SIG-M5 treated with dmso at 0.1 percent for 504 hours (cell line): ENCODE results near the gene ACSL5.

ENCODE experiments used
- DNase-seq: peaks from one replicate; lab custom pipeline; 2025; ENCODE audit not compliant: unreplicated experiment; lab: John Stamatoyannopoulos, UW

Gene ACSL5

DNA sequence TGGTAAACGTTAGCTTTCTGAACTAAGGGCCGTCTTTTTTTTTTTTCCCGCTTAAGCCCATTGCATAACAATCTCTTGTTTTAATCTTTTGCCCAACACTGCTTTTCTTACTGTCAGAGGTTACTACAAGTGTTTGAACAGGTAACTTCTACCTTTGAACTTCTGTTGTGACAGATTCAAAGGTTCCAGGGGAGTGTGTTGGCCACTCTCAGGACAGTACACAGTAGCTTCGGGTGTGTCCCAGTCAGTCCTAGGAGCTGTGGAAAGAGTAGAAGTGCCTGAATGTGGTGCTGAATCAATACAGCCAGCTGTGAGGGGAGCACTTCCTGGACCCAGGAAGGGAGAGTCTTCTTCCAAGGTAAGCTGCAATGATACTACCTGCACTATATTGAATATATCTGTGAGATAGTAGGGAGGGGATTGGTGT is at the start of gene ACSL5:
Gene ACSL5 (plus strand): TSS at position 205 of the 427 bp plus-strand sequence. CDS start 20,831 bp downstream, outside the sequence.
- no peak for DNase-seq

GRCh38 chr10:112327678-112328077 is 46.2 kb upstream of the ACSL5 start:
- no peak for DNase-seq

GRCh38 chr10:112330162-112330561 is 43.8 kb upstream of the ACSL5 start:
- DNase-seq = no peak

DNA sequence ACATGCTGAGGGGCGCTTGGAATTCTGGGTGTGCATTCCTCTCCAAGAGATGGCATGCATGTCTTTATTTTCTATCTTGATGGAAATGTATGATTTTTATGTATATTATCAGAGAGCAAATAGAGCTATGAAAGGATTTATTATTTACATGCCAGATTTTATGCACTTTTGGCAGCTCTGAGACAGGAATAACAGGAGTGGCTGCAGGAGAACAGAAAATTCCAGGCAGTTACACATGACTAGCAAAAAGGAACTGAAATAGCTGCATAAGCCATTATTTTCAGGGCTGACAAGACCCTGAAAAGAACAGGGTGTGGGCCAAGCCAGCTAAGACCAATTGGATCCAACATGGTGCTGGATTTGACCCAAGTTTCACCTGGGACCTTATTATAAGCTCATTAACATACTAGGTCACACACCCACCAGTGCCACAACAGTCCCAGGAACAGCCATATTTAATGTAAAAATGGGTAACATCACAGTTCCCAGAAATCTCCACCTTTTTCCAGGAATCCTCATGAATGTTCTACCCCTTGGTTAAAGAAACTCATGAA is 43.2 kb upstream of the ACSL5 start:
- no peak for DNase-seq

GRCh38 chr10:112332022-112332421 is 41.9 kb upstream of the ACSL5 start:
- no peak for DNase-seq

GRCh38 chr10:112332509-112333228 is 41.2 kb upstream of the ACSL5 start:
- DNase-seq = no peak

DNA sequence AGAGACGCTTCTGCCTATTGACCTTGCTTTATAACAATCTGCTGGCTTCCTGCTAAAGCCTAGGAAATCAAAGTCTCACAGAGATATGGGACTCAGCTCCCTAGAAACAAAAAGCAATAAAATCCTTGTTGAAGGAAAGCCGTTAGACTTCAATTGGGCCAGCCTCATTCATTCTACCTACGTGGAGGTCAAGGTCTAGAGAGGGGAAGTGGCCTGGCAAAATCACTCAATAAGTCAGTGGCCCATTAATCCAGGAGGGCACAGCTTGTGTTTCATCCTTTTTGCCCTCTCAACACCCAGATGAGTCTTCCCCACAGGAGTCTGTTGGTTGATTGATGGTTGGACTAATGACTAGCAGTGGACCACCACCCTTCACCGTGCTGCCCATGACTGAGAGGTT is 40.5 kb upstream of the ACSL5 start:
- no peak for DNase-seq

DNA sequence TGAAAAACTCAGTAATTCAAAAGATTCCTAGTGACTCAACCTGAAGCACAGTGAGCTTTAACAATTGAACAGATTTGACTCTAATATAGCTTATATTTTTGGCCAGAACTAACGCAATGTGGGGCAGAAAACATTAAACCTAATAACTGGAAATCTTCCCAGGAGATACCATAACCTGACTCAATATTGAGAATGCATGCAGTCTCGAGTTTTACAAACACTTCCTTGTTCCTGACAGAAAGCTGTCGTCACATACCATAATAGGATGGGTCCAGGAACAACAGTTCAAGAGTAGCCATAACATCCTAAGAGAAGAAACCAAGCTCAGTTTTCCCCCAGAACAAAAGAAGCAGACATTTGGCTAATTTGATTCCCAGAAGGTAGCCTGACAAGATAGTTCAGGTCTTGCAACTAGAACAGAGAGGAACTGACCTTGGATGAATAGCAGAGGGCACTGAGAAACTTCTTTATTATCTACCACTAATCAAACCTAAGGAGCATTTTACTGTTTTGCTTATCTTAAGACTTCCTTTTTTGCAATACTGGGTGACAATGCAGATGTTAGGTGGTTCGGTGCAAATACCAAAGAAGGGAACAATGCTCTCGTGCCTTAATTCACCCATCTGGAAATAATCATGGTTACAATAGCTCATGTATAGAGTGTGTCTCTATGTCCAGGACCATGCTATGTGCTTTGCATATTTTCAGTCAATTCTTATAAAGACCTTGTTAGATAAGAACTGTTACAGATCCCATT is 38.6 kb upstream of the ACSL5 start:
- no peak for DNase-seq

- DNase-seq = no peak
These were observed 38.0 kb upstream of the ACSL5 start for GRCh38 chr10:112335868-112336265.

- no peak for DNase-seq
These were observed 37.2 kb upstream of the ACSL5 start for GRCh38 chr10:112336556-112337201.

GRCh38 chr10:112338957-112339356 is 35.0 kb upstream of the ACSL5 start:
- DNase-seq = no peak

DNA sequence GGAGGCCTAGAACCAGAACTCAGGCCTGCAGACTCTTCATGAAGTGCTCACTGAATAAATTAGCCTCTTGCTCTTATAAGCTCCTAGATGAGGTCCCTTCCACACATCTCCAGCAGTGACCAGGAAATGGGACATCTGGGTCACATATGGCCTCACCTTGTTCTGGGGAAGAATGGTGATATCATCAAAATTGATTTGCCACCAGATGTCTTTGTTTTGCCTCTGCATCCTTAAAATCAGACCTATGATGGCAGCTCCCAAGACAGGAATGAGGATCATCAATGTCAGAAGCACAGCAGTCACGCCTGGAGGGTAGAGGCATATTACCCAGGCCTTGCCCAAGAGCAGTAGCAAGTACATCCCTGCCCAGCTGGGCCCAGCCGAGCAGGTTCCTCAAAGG is 33.3 kb upstream of the ACSL5 start:
- no peak for DNase-seq

DNA sequence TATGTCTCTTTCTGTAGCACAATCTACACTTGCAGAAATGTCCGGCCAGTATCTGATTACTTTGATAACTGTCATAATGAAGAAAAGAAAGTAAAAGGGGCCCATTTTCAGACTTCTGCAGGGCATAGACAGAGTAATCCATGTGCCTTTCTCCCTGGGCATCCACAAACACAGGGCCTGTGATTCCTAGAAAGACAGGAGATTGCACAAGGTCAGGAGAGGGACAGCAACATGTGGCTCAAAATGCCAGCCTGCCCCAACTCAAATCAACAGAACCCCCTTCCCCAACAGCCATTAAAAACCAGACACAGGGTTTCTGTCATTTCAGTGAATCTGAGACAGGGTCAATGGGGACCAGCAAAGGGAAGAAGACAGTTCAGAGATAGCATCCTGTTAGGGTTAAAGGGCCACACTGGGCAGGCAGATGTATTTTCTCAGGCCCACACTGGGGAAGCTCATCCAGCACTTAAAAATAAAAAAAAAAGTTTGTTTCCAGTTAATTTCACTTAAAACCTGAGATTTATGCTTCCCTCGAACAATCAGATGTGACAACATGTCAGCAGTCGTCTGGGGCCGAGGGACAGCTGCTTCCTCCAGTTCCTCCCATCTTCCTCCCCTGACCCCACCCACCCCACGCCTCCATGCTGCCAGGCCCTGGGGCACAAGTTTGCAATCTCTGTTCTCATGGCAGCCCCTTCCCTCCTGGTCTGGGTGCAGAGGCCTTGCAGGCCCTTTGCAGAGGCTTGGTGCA is 30.7 kb upstream of the ACSL5 start:
- DNase-seq = no peak

DNA sequence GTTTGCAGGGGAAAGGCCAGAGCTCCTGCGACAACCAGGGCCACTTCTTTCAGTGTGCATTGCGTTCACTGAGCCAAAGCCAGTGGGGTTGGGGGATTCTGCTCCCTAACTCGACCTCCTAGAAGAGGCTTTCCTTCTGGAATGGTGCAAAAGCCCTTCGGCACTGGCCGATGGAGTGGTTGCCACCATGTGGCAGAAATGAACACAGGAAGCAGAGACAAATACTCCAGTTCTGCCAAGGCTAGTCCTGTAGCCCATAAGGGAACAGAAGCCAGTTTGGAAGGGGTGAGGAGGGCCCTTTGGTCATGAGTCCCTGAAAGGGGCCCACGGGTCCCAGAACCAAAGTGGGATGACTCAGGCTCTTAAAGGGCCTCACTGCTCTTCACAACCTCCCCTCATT is 29.7 kb upstream of the ACSL5 start:
- no peak for DNase-seq

DNA sequence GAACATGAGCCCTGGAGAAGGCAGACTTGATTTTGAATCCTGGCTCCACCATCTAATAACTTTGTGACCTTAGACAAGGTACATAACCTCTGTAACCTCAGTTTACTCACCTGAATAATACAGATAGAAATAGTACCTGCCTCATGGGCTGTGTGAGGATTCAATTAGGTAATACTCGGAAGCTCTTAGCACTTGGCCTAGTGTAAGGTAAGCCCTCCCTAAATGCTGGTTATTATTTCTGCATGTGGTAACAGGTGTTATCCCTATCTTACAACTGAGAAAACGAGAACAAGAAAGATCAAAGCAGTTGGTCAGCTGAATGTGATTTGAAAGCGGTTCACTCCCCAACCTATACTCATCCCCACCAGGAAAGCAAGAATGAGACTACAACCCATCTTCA is 28.7 kb upstream of the ACSL5 start:
- no peak for DNase-seq

- DNase-seq = no peak
These were observed 28.2 kb upstream of the ACSL5 start for GRCh38 chr10:112345743-112346142.

DNA sequence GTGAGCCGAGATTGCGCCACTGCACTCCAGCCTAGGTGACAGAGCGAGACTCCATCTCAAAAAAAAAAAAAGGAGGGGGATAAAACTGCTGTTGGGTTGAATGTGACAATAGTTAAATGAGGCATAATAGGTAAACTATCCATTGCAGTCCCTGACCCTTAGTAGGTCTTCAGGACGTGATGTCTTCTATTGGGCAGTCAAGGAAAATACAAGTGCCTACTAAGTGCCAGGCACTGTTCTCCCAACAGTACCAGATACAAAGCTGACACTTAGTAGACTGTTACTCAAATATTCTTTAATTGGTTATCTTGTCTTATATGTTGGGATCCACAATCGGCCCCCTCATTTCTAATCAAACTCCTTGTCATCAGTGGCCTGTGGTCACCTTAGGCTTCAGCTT is 27.1 kb upstream of the ACSL5 start:
- DNase-seq = no peak

GRCh38 chr10:112347709-112348671 is 25.9 kb upstream of the ACSL5 start:
- DNase-seq = no peak

DNA sequence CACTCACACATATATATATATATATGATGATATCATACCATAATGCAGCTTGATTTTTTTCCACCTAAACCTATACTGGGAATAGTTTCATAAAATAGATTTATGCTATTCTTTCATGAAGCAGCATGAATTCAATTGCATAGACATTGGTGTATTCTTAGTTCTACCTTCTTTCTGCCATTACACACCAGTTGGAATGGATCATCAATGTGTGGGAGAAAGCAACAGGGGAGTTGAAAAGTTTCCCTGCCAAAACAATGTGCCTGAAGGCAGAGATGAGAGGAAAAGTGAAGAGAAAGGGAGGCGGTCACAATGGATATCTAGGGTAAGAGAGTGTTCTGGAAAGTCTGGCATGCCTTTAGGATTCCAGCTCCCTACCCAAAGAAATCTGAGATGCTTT is 25.2 kb upstream of the ACSL5 start:
- no peak for DNase-seq

DNA sequence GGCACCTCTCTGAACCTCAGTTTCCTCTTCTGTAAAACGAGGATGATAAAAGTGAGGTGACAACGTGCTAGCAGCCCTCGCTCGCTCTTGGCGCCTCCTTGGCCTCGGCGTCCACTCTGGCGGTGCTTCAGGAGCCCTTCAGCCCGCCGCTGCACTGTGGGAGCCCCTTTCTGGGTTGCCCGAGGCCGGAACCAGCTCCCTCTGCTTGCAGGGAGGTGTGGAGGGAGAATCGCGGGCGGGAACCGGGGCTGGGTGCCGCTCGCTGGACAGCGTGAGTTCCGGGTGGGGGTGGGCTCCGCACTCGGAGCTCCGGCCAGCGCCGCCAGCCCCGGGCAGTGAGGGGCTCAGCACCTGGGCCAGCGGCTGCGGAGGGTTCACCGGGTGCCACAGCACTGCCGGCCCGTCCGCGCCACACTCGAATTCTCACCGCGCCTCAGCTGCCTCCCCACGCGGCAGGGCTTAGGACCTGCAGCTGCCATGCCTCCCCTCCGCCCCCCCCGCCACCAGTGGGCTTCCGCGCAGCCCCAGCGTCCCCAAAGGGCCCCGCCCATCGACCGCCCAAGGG is 24.3 kb upstream of the ACSL5 start:
- no peak for DNase-seq
